Sigmoid colon (tissue), 3 donors: Measurements from ENCODE around the gene RAB31.

Source experiments
- POLR2A ChIP-seq, 2 donors: fragments of 450-650 bp; IDR thresholded peaks; one replicate each; pipeline ENCODE4 v1.6.1; 2016; ENCODE audit warnings: antibody characterized with exemption in 2 of 2, mild to moderate bottlenecking in 2 of 2, moderate library complexity in 2 of 2
- TF ChIP-seq, protein P1 (sequence below), 4 experiments: fragments of 450-650 bp in 3 of 4; fragments of 200-600 bp in 1 of 4; IDR thresholded peaks; one replicate each; pipeline ENCODE4 v1.5.1; 2016 to 2019; ENCODE audit warnings: antibody characterized with exemption in 4 of 4, mild to moderate bottlenecking in 3 of 4, moderate library complexity in 2 of 4

DNA sequence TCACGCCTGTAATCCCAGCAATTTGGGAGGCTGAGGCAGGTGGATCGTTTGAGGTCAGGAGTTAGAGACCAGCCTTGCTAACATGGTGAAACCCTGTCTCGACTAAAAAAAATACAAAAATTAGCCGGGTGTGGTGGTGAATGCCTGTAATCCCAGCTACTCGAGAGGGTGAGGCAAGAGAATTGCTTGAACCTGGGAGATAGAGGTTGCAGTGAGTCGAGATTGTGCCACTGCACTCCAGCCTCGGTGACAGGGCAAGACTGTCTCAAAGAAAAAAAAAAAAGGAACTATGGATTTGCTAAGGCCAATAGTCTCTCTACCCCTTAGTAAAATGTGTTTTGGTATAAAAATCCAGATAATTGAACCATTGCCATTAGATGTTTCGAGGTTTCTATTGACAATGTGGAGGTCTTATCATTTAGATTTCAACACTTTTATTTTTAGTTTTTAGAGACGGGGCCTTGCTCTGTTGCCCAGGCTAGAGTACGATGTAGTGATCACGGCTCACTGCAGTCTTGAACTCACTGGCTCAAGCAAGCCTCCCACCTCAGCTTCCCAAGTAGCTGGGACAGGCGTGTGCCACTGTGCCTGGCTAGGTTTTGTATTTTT, 176.5 kb downstream of the RAB31 start:
- TF ChIP-seq, protein P1, sequence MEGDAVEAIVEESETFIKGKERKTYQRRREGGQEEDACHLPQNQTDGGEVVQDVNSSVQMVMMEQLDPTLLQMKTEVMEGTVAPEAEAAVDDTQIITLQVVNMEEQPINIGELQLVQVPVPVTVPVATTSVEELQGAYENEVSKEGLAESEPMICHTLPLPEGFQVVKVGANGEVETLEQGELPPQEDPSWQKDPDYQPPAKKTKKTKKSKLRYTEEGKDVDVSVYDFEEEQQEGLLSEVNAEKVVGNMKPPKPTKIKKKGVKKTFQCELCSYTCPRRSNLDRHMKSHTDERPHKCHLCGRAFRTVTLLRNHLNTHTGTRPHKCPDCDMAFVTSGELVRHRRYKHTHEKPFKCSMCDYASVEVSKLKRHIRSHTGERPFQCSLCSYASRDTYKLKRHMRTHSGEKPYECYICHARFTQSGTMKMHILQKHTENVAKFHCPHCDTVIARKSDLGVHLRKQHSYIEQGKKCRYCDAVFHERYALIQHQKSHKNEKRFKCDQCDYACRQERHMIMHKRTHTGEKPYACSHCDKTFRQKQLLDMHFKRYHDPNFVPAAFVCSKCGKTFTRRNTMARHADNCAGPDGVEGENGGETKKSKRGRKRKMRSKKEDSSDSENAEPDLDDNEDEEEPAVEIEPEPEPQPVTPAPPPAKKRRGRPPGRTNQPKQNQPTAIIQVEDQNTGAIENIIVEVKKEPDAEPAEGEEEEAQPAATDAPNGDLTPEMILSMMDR (IDR thresholded peaks at IDR 0.05), result no peak
- no peak for TF ChIP-seq POLR2A (IDR thresholded peaks at IDR 0.05)
